Smooth muscle cell (in vitro differentiated cells): ENCODE results near the gene CADM4. TPM values are rescaled to one million over a fixed set of nuclear protein-coding genes. Genes with fewer than 3 reads are reported as not detected.

Experiments
- DNase-seq: peaks from one replicate; lab custom pipeline; 2025; ENCODE audit not compliant: unreplicated experiment; lab: John Stamatoyannopoulos, UW
- H2AFZ ChIP-seq: fragments of 200-600 bp; sonication (generic); 2 replicates; pipeline ENCODE4 v1.6.0; 2016; ENCODE audit warnings: antibody characterized with exemption, low read depth, mild to moderate bottlenecking
- H3F3A ChIP-seq: fragments of 200-600 bp; sonication (generic); 2 replicates; pipeline ENCODE4 v1.6.0; 2017; ENCODE audit warnings: antibody characterized with exemption, low read depth
- H3K27ac ChIP-seq: fragments of 200-600 bp; sonication (generic); 2 replicates; pipeline ENCODE4 v1.5.1; 2016; ENCODE audit warnings: low read depth, mild to moderate bottlenecking
- H3K27me3 ChIP-seq: fragments of 200-600 bp; sonication (generic); 2 replicates; pipeline ENCODE4 v1.6.1; 2016; ENCODE audit warnings: low read depth, mild to moderate bottlenecking
- H3K36me3 ChIP-seq: fragments of 200-600 bp; sonication (generic); 2 replicates; pipeline ENCODE4 v1.5.1; 2016; ENCODE audit warnings: low read depth
- H3K4me1 ChIP-seq: fragments of 200-600 bp; sonication (generic); 2 replicates; pipeline ENCODE4 v1.5.1; 2016; ENCODE audit warnings: low read depth
- H3K4me2 ChIP-seq: fragments of 200-600 bp; sonication (generic); 2 replicates; pipeline ENCODE4 v1.6.0; 2016; ENCODE audit warnings: mild to moderate bottlenecking
- H3K4me3 ChIP-seq: fragments of 200-600 bp; sonication (generic); 2 replicates; pipeline ENCODE4 v1.5.1; 2016; ENCODE audit warnings: mild to moderate bottlenecking
- H3K79me2 ChIP-seq: fragments of 200-600 bp; sonication (generic); 2 replicates; pipeline ENCODE4 v1.6.0; 2016; ENCODE audit warnings: low read depth, mild to moderate bottlenecking
- H3K9ac ChIP-seq: fragments of 200-600 bp; sonication (generic); 2 replicates; pipeline ENCODE4 v1.6.0; 2016; ENCODE audit warnings: low read depth
- H3K9me3 ChIP-seq: fragments of 200-600 bp; sonication (generic); replicated peaks from 2 replicates; pipeline ENCODE4 v1.5.1; 2016; ENCODE audit warnings: low read depth
- H4K20me1 ChIP-seq: fragments of 200-600 bp; sonication (generic); 2 replicates; pipeline ENCODE4 v1.6.0; 2016; ENCODE audit warnings: low read depth
- WGBS: methylation state at CpG from one replicate; pipeline ENCODE4 v1.1.7; 2016; ENCODE audit warnings: low lambda C conversion rate; 5-methylcytosine and 5-hydroxymethylcytosine counted together
- polyA plus RNA-seq: library from polyadenylated mRNA; unstranded; fragments of >200 nt; fragmentation: Nextera tagmentation; extraction: Ambion mirVana; gene quantifications from 2 replicates; pipeline ENCODE4 v1.2.1, GENCODE V29; 2016
- total RNA-seq: library from RNA; depleted of rRNA; stranded (reverse); fragments of >200 nt; gene quantifications from 2 replicates; pipeline ENCODE4 v1.2.3, GENCODE V29; 2014
- TF ChIP-seq, protein P1 (sequence below): fragments of 200-600 bp; sonication (generic); IDR thresholded peaks from 2 replicates; pipeline ENCODE4 v1.5.1; 2017; ENCODE audit warnings: borderline replicate concordance, mild to moderate bottlenecking, antibody characterized with exemption; ENCODE audit not compliant: insufficient read depth, poor library complexity, severe bottlenecking

Gene CADM4
- total and polyA plus RNA-seq, 2 experiments from 2014 or later = 1.9 to 2.4 TPM

DNA sequence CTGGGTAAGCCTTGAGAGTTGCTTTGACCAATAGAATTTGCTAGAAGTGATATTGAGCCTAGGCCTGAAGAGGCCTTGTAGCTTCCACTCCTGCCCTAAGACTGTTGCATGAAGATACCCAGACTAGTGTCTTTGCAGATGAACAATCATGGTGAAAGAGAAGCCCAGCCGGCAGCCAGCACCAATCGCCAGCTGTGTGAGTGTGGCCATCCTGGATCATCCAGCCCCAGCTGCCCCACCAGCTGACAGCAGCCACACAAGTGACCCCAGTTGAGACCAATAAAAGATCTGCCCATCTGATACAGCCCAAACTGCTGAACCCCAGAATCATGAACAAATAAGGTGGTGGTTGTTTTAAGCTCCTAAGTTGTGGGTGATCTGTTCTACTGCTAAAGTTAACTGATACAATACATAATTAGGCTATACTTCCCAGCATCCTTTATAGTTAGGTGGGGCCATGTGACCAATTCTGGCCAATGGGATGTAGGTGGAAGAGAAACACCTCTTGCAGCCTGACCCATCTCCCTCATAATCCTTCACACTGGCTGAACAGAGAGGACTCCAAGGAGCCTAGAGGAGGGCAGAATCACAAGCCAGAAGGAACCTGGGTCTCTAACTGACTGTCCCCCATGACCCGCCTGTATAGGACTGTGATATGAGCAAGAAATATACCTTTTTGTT is 10.9 kb downstream of the CADM4 start:
- Histone ChIP-seq H4K20me1 (no peaks in the 10 kb centered on the region), H2AFZ (no peak overlapping the region), H3K27me3 (no peaks in the 10 kb centered on the region), H3K4me1 (no peaks in the 10 kb centered on the region), H3K27ac (no peak overlapping the region), H3K9me3 (no peaks in the 10 kb centered on the region), H3F3A (no peaks in the 10 kb centered on the region), H3K4me3 (no peak overlapping the region), H3K36me3 (no peaks in the 10 kb centered on the region), H3K4me2 (no peak overlapping the region), H3K79me2 (no peaks in the 10 kb centered on the region), H3K9ac (no peak overlapping the region)
- WGBS = 82% methylated on average over 3 of the region's 3 CpGs
- DNase-seq = no peak
- TF ChIP-seq, protein P1, sequence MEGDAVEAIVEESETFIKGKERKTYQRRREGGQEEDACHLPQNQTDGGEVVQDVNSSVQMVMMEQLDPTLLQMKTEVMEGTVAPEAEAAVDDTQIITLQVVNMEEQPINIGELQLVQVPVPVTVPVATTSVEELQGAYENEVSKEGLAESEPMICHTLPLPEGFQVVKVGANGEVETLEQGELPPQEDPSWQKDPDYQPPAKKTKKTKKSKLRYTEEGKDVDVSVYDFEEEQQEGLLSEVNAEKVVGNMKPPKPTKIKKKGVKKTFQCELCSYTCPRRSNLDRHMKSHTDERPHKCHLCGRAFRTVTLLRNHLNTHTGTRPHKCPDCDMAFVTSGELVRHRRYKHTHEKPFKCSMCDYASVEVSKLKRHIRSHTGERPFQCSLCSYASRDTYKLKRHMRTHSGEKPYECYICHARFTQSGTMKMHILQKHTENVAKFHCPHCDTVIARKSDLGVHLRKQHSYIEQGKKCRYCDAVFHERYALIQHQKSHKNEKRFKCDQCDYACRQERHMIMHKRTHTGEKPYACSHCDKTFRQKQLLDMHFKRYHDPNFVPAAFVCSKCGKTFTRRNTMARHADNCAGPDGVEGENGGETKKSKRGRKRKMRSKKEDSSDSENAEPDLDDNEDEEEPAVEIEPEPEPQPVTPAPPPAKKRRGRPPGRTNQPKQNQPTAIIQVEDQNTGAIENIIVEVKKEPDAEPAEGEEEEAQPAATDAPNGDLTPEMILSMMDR = no peak

DNA sequence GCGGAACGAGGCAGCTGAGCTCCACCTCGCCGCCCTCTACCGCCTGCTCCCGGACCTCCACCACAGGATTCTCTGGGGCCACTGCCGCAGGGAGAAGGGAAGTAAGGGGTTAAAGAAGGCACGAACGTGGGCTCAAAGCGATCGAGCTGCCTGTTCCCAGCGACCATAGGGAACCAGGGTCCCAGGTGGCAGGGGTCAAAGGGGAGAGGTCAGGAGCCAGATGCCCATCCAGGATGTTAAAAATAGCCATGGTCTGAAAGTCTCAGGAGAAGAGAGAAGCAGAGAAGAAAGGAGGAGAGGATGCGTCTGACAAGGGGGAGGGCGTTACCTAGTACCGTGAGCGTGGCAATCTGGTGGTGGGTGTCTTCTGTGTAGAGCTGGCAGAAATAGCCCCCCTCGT is 12.8 kb downstream of the CADM4 start:
- Histone ChIP-seq H3K4me2 (no peak overlapping the region), H3F3A (no peaks in the 10 kb centered on the region), H3K9me3 (no peaks in the 10 kb centered on the region), H3K79me2 (no peaks in the 10 kb centered on the region), H3K36me3 (no peaks in the 10 kb centered on the region), H3K27me3 (no peaks in the 10 kb centered on the region), H3K4me3 (no peak overlapping the region), H3K4me1 (no peaks in the 10 kb centered on the region), H3K27ac (no peak overlapping the region), H2AFZ (no peak overlapping the region), H3K9ac (no peak overlapping the region), H4K20me1 (no peaks in the 10 kb centered on the region)
- DNase-seq = no peak
- TF ChIP-seq, protein P1 = no peak
- WGBS = 86% methylated on average over 17 of the region's 17 CpGs

DNA sequence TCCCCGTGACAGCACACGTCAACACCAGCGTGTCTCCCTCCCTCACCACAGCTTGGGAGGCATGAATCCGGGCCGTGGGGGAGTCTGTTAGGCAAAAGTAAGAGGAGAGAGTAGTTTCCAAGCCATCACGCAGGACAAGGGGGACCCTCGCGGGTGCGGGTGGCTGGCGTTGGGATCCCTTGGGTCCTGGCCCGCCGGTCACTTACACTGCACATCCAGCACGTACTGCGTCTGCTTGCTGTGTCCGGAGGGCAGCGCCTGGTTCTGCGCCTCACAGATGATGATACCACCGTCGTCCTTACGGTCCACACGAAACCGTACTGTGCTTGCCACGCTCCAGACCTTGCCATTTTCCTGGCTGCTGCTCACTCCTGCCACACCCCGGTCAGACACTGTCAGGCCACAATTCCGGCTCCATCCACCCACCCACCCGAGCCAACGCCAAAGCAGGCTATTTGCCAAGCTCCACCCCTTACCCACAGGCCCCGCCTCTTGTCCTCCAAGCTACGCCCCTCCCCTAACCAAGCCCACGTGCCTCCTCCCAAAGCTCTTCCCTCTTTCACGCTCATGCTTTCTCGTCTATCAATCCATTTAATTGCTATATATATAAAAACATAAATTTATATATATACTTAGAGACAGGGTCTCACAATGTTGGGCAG is 13.6 kb downstream of the CADM4 start:
- no peak overlapping the region for H3K4me3 ChIP-seq
- H3F3A ChIP-seq = no peaks in the 10 kb centered on the region
- TF ChIP-seq, protein P1 = no peak
- H3K9ac ChIP-seq = no peak overlapping the region
- no peak for DNase-seq
- no peaks in the 10 kb centered on the region for H3K9me3 ChIP-seq
- H3K79me2 ChIP-seq = no peaks in the 10 kb centered on the region
- H3K27ac ChIP-seq = no peak overlapping the region
- no peak overlapping the region for H2AFZ ChIP-seq
- no peaks in the 10 kb centered on the region for H4K20me1 ChIP-seq
- WGBS = 82% methylated on average over 30 of the region's 32 CpGs
- no peaks in the 10 kb centered on the region for H3K27me3 ChIP-seq
- no peaks in the 10 kb centered on the region for H3K4me1 ChIP-seq
- no peak overlapping the region for H3K4me2 ChIP-seq
- H3K36me3 ChIP-seq = no peaks in the 10 kb centered on the region
